Amniotic stem cell (primary cell): ENCODE data around the gene CALML6.

ENCODE experiments used
- DNase-seq: peaks from one replicate; lab custom pipeline; 2025; lab: John Stamatoyannopoulos, UW

The CALML6 gene

GRCh38 chr1:1965546-1965945 is 50.5 kb downstream of the CALML6 start:
- DNase-seq, result no peak

GRCh38 chr1:1966071-1966740 is 51.1 kb downstream of the CALML6 start:
- no peak for DNase-seq
